HFF-Myc (cell line): Measurements from ENCODE around the gene AMELX.

Experiments
- DNase-seq: peaks from one replicate; pipeline ENCODE4 v3.0.0-alpha.2; 2011; ENCODE audit warnings: low read depth; ENCODE audit errors: extremely low read depth
- H3K4me3 ChIP-seq: replicated peaks from 2 replicates; pipeline ENCODE4 v1.5.1; 2011; ENCODE audit warnings: low read depth, mild to moderate bottlenecking, control low read depth, low read length
- TF ChIP-seq, protein P1 (sequence below): IDR thresholded peaks from 2 replicates; pipeline ENCODE4 v1.5.1; 2012; ENCODE audit warnings: mild to moderate bottlenecking, low read depth, low read length, control low read depth; ENCODE audit errors: missing control alignments

AMELX gene

DNA sequence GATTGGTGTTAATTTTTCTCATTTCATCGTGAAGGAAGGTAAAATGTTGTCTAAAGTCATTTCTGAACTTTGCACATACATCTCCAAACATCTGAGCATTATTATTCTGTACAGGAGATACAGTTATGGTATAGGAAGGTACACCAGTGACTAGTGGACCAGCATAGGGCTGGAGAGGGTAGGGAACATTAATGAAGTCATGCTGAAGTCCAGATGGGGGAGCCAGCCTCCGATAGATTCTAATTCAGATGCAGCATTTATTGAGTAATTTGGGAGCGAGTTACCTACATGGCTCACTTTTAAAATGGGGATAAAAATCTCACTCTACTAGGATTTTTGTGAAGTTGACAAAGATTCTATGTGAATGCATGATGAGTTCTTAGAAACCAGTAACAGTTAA is 34.9 kb downstream of the AMELX start:
- DNase-seq: no peak
- no peak overlapping the region for H3K4me3 ChIP-seq
- TF ChIP-seq, protein P1, sequence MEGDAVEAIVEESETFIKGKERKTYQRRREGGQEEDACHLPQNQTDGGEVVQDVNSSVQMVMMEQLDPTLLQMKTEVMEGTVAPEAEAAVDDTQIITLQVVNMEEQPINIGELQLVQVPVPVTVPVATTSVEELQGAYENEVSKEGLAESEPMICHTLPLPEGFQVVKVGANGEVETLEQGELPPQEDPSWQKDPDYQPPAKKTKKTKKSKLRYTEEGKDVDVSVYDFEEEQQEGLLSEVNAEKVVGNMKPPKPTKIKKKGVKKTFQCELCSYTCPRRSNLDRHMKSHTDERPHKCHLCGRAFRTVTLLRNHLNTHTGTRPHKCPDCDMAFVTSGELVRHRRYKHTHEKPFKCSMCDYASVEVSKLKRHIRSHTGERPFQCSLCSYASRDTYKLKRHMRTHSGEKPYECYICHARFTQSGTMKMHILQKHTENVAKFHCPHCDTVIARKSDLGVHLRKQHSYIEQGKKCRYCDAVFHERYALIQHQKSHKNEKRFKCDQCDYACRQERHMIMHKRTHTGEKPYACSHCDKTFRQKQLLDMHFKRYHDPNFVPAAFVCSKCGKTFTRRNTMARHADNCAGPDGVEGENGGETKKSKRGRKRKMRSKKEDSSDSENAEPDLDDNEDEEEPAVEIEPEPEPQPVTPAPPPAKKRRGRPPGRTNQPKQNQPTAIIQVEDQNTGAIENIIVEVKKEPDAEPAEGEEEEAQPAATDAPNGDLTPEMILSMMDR: no peak

DNA sequence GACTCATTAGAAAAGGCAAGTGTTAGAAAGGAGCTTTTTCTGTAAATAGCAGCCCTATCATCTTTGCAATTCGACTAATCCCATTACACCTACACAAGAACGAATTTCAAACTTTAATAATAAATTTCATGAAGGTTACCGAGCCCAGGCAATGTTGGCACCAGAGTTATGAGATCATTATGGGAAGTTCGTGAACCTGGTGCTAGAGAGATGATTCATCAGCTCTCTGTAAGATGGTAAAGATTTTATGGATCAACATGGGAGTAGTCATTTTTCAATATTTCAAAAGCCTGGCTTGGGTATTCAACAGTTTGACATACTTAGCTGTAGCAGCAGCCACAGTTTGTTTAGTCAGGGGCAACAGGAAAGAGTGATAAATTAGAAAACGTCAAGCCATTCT is 35.8 kb downstream of the AMELX start:
- TF ChIP-seq, protein P1: no peak
- DNase-seq: no peak
- no peak overlapping the region for H3K4me3 ChIP-seq

DNA sequence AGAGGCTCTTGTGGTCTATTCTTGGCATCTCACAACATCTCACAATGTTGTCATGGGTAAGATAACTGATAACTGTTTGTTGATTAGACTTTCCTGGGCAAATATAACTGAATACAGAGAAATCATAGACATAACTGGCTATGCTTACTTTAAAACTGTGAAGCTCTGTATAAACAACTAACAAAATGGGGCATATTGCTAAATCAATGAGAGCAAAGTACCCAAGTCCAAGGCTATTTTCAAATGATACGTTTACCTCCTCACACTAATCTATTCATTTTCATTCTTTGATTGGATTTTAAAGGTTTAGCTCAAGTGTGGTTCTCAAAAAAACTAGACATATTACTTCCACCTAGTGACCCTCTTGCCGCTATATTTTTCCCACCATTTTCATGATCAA is 38.6 kb downstream of the AMELX start:
- no peak overlapping the region for H3K4me3 ChIP-seq
- TF ChIP-seq, protein P1: no peak
- DNase-seq: no peak

DNA sequence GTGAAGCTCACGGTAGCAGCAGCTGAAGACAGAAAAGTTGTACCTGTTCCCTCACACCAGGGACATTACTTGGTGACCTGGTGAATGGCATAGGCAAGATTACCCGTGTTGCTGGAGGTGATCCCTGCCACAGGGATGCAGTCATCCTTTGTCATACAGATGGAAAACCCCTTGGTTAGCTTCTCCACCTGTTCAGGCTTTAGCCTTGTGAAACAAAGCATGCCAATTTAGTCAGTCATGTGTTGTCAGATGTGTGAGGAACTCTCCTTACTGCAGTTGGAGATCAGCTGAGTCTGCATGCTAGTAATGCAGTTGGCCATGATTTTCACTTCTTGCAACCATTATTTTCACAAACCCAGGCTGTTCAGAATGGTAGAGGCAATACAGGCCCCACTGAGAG is 41.0 kb downstream of the AMELX start:
- TF ChIP-seq, protein P1: no peak
- no peak for DNase-seq
- H3K4me3 ChIP-seq: no peak overlapping the region

DNA sequence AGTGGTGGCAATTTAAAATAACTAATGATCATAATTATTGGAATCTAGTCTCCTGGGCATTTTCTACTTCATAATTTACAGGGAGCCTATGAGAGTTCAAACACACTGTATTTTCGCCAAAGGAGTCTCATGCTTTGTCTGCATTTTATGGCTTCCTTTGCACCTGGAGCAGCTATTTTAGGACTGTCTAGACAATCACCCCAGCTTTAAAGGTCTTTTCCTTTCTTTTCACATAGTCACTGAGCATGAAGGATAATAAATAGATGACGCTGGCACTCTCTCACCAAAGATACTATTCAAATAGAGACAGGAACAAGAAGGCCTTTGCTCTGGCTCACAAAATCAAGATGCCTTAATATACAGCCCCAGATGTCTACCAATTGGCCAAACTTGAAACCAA is 43.0 kb downstream of the AMELX start:
- TF ChIP-seq, protein P1: no peak
- DNase-seq: no peak
- no peak overlapping the region for H3K4me3 ChIP-seq

DNA sequence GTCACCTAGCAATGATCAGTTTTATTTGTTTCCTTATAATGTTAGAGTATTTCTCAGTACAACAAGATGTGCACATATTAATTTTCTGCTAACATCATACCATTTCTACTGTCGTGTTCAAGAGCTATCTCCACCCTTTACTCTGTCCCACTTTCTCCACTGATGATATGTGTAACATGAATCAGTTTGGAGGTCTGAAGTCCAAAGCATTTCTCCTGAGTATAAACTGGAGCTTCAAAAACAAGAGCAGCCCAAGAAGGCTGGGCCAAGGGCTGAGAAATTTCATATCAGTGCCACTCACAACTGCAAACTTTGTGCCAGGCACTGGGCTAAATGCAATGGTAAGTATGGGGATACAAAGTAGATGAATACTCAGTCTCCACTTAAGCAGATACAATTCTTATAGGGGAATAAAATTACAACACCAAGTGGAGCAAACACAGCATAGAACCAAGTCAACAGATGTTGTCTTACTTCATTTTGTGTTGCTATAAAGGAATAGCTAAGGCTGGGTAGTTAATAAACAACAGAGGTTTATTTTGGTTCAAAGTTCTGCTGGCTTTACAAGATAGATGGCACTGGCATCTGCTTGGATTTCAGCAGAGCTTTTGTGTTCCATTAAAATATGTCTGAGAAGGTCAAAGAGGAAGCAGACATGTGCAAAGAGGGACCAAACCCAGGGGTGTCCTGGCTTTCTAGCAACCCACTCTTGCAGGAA is 44.2 kb downstream of the AMELX start:
- DNase-seq: no peak
- TF ChIP-seq, protein P1: no peak
- no peak overlapping the region for H3K4me3 ChIP-seq
